Nephron progenitor cell (in vitro differentiated cells): ENCODE data around the gene TAGLN2.
"Not testable (repeated sequence)": the region's sequence is repeated elsewhere in the genome, so short reads cannot be mapped to it uniquely, and the experiment has no call there.

Experiments used
- DNase-seq: peaks from one replicate; pipeline ENCODE4 v3.0.0; 2021
- H3K27ac Mint-ChIP-seq: 2 replicates; pipeline ENCODE4 v1.8.0; 2021; ENCODE audit warnings: mild to moderate bottlenecking, moderate library complexity, mixed read lengths
- H3K27me3 Mint-ChIP-seq: 2 replicates; pipeline ENCODE4 v1.8.0; 2021; ENCODE audit warnings: mild to moderate bottlenecking, low read depth, mixed read lengths; ENCODE audit not compliant: poor library complexity
- H3K36me3 Mint-ChIP-seq: 2 replicates; pipeline ENCODE4 v1.8.0; 2021; ENCODE audit warnings: low read depth, mixed read lengths
- H3K4me1 Mint-ChIP-seq: 2 replicates; pipeline ENCODE4 v1.8.0; 2021; ENCODE audit warnings: mixed read lengths
- H3K4me3 Mint-ChIP-seq: 2 replicates; pipeline ENCODE4 v1.8.0; 2021; ENCODE audit warnings: mild to moderate bottlenecking, moderate library complexity, mixed read lengths
- H3K9me3 Mint-ChIP-seq: 2 replicates; pipeline ENCODE4 v1.8.0; 2021; ENCODE audit warnings: mild to moderate bottlenecking, moderate library complexity, mixed read lengths
- TF ChIP-seq, protein P1 (sequence below): fragments of 200-600 bp; sonication (generic); IDR thresholded peaks from 2 replicates; pipeline ENCODE4 v1.5.0; 2021; ENCODE audit warnings: antibody characterized with exemption

TAGLN2 gene

DNA sequence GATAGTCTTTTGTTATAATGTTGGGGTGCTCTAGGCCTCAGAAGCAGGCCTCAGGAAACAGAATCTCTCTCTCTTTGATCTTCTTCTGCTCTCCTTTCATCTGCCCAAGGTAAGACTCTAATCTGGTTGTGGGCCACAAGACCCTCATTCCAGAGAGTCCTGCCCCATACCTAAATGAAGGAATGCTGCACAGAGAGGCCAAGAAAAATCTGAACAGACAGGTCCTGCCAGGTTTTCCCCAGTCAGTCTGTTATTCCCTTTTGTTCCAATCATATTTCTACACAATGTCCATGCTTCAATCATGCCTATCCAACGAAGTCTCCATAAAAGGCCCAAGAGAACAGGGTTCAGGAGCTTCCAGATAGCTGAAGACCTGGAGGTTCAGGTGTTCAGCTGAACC is 18.3 kb downstream of the TAGLN2 start:
- no peak for DNase-seq
- Mint-ChIP-seq H3K36me3 (peaks cover 6% of the 10 kb centered on the region), H3K27me3 (peaks cover 8% of the 10 kb centered on the region), H3K4me3 (no peak overlapping the region), H3K4me1 (peaks cover 23% of the 10 kb centered on the region), H3K27ac (no peak overlapping the region), H3K9me3 (peaks cover 23% of the 10 kb centered on the region)
- TF ChIP-seq, protein P1, sequence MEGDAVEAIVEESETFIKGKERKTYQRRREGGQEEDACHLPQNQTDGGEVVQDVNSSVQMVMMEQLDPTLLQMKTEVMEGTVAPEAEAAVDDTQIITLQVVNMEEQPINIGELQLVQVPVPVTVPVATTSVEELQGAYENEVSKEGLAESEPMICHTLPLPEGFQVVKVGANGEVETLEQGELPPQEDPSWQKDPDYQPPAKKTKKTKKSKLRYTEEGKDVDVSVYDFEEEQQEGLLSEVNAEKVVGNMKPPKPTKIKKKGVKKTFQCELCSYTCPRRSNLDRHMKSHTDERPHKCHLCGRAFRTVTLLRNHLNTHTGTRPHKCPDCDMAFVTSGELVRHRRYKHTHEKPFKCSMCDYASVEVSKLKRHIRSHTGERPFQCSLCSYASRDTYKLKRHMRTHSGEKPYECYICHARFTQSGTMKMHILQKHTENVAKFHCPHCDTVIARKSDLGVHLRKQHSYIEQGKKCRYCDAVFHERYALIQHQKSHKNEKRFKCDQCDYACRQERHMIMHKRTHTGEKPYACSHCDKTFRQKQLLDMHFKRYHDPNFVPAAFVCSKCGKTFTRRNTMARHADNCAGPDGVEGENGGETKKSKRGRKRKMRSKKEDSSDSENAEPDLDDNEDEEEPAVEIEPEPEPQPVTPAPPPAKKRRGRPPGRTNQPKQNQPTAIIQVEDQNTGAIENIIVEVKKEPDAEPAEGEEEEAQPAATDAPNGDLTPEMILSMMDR, result no peak

DNA sequence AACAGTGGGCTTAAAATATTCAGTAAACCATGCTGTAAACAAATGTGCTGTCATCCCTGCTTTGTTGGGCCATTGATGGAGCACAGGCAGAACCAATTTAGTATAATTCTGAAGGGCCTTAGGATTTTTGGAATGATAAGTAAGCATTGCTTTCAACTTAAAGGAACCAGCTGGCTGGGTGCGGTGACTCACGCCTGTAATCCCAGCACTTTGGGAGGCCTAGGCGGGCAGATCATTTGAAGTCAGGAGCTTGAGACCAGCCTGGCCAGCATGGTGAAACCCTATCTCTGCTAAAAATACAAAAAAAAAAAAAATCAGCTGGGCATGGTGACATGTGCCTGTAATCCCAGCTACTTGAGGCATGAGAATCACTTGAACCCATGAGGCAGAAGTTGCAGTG is 21.3 kb downstream of the TAGLN2 start:
- Mint-ChIP-seq H3K4me1 (peaks cover 18% of the 10 kb centered on the region), H3K9me3 (peaks cover 23% of the 10 kb centered on the region), H3K27me3 (peaks cover 25% of the 10 kb centered on the region)
- not testable (repeated sequence) for H3K4me3 Mint-ChIP-seq, DNase-seq, H3K36me3 Mint-ChIP-seq, H3K27ac Mint-ChIP-seq

DNA sequence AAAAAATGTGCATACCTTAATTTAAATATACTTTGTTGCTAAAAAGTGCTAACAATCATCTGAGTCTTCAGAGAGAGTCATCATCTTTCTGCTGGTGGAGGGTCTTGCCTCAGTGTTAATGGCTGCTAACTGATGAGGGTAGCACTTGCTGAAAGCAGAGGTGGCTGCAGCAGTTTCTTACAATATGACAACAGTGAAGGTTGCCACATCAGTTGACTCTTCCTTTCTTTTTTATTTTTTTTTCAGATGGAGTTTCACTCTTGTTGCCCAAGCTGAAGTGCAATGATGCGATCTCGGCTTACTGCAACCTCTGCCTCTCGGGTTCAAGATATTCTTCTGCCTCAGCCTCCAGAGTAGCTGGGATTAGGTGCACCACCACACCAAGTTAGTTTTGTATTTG is 22.8 kb downstream of the TAGLN2 start:
- TF ChIP-seq, protein P1, result no peak
- H3K4me1 Mint-ChIP-seq, result peaks cover 18% of the 10 kb centered on the region
- peaks cover 31% of the 10 kb centered on the region for H3K27me3 Mint-ChIP-seq
- peaks cover 6% of the 10 kb centered on the region for H3K36me3 Mint-ChIP-seq
- H3K9me3 Mint-ChIP-seq, result peaks cover 23% of the 10 kb centered on the region
- no peak for DNase-seq
- H3K4me3 Mint-ChIP-seq, result no peak overlapping the region
- no peak overlapping the region for H3K27ac Mint-ChIP-seq

DNA sequence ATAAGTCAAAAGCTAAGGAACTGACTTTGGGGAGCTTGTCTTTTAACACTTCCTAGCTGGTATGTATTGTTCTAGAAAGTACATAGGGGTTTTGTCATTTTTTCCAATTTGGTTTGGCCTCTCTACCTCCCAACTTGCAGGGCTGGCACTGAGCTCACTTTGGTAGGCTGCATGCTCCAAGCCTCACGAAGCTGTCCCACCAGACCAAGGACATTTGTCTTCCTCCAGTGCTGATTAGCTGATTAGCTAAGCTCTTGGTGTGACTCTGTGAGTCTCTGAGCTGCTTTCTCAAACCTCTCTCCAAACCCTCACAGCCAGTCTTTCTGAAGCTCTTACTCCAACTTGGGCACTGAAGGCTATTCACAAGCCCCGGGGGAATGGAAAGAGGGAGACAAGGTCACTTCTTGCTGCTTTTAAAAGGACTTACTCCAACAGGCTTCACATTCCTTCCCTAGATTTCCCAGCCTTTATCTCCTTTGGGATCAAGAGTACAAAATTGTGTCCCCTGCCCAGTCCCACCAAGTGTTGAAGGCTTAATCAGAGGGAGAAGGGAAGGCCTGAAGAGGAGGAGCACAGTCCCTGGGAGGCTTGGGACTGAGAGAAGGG is 24.4 kb downstream of the TAGLN2 start:
- peaks cover 25% of the 10 kb centered on the region for H3K4me1 Mint-ChIP-seq
- peaks cover 27% of the 10 kb centered on the region for H3K27me3 Mint-ChIP-seq
- peaks cover 6% of the 10 kb centered on the region for H3K36me3 Mint-ChIP-seq
- TF ChIP-seq, protein P1, result no peak
- DNase-seq, result no peak
- H3K9me3 Mint-ChIP-seq, result peaks cover 23% of the 10 kb centered on the region
- H3K4me3 Mint-ChIP-seq, result no peak overlapping the region
- H3K27ac Mint-ChIP-seq, result no peak overlapping the region

DNA sequence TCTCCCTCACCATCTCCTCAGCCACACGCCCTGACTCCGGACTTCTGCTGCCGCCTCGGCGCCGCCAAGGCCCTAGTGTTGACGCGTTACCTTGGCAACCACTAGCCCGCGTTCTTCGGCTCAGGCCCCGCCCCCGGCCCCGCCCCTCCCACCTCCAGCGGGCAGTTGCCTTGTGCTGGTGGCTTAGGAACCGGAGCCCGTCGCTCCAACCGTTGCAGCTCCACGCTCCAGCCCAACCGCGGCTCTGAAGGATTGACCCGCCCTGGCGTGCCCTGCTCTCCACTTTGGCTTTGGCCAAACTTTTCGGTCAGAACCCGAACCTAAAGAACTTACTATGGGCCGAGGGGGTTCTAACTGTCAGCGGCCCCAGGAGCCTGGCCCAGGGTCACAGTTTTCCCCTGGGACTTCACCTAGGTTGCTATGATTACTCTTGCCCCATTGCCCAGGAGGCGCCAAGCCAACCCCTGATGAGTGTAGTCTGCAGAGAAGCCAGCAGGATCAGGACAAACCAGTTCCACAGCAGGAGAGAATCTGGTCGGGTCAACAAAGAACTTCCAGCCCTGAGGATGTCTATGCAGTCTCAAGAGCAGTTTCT is 25.1 kb downstream of the TAGLN2 start, which contains the start of gene CFAP45:
Gene CFAP45 (minus strand): TSS at position 80 of the 595 bp plus-strand sequence. CDS start 67 bp downstream, at position 13.
- peak within 1 kb of the TSS; percentile 98 for H3K27ac Mint-ChIP-seq
- peaks cover 25% of the 10 kb centered on the region for H3K4me1 Mint-ChIP-seq
- peaks cover 21% of the 10 kb centered on the region for H3K9me3 Mint-ChIP-seq
- peak within 1 kb of the TSS; percentile 58 for H3K4me3 Mint-ChIP-seq
- peaks cover 6% of the 10 kb centered on the region for H3K36me3 Mint-ChIP-seq
- TF ChIP-seq, protein P1, result no peak
- DNase-seq, result peak; percentile 91
- H3K27me3 Mint-ChIP-seq, result peaks cover 27% of the 10 kb centered on the region

DNA sequence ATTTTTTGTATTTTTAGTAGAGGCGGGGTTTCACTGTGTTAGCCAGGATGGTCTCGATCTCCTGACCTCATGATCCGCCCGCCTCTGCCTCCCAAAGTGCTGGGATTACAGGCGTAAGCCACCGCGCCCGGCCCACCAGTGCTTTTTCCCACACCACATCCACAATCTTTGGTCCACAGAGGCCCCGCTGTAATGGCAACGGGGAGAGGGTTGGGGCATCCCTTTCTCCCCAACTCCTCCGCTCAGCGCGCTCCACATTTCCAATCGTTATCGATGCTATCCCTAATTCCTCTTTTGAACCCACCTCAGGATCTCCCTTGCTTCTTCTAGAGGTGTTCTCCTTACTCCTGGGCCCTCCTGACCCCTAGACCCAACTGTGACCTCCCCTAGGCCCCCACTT is 25.7 kb downstream of the TAGLN2 start:
- Mint-ChIP-seq H3K27ac (peak overlapping the region; percentile 98), H3K4me3 (peak overlapping the region; percentile 58), H3K27me3 (peaks cover 26% of the 10 kb centered on the region), H3K9me3 (peaks cover 16% of the 10 kb centered on the region), H3K4me1 (peaks cover 25% of the 10 kb centered on the region)
- not testable (repeated sequence) for H3K36me3 Mint-ChIP-seq, DNase-seq

DNA sequence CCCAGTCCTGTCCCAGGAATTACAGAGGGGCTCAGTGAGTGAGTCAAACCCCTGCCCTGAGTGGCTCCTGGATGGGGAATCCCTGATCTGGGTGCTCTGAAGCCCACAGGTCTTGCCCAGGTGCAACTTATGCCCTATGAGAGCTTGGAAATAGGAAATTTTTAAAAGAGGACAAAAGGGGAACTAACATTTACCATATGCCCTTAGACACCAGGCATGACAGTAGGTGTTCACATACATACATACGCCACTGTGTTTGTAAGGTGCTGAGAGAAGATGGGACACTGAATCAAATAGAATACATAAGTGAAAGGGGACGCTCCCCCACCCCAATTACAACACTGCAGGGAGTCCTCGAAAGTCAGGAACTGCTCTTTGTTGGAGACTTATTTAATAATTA is 26.8 kb downstream of the TAGLN2 start:
- H3K4me3 Mint-ChIP-seq, result no peak overlapping the region
- peaks cover 2% of the 10 kb centered on the region for H3K36me3 Mint-ChIP-seq
- no peak overlapping the region for H3K27ac Mint-ChIP-seq
- DNase-seq, result no peak
- peaks cover 25% of the 10 kb centered on the region for H3K4me1 Mint-ChIP-seq
- peaks cover 28% of the 10 kb centered on the region for H3K27me3 Mint-ChIP-seq
- peaks cover 5% of the 10 kb centered on the region for H3K9me3 Mint-ChIP-seq
- TF ChIP-seq, protein P1, result no peak
